ENCODE data around the gene IL23R.

The IL23R gene

DNA sequence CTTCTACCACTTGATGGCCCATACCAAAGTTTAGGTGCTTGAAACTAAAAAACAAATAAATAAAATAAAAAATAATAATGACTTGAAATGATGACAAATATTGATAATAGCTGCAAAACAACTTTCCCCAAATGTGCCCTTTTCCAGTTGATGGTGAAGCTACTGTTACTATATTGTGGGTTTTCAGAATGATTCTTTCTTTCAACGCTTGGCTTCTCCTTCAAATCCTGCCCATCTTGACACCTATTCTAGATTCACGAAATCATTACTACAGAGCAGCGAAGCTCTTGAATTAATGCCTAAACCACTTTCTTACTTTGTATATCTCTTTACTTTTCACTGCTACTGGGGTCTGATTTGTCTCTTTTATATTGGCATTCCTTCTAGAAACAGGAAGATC, 22.3 kb upstream of the IL23R start:
- Histone ChIP-seq H3K4ac (ENCODE audit: low read depth in 1 of 2, low read length in 2 of 2) (no peak overlapping the region), H2BK5ac (ENCODE audit: low read depth, low read length, poor library complexity, severe bottlenecking) (no peak overlapping the region), H2BK15ac (ENCODE audit: low read depth, poor library complexity, severe bottlenecking) (no peak overlapping the region), H2BK12ac (ENCODE audit: low read length in 2 of 2) (no peak overlapping the region), H3K36me3 (ENCODE audit: control insufficient read depth in 1 of 2, insufficient read depth in 2 of 2, low read depth in 1 of 2, low read length in 2 of 2) (no peaks in the 10 kb centered on the region), H2AFZ (ENCODE audit: low read depth, low read length) (no peak overlapping the region), H2AK5ac (ENCODE audit: low read length, severe bottlenecking) (no peak overlapping the region), H3K4me1 (ENCODE audit: control insufficient read depth, insufficient read depth, low read depth, low read length) (peaks cover 1% of the 10 kb centered on the region), H4K8ac (ENCODE audit: low read length) (no peak overlapping the region), H3K79me1 (replicated peaks; ENCODE audit: low read length, poor library complexity, severe bottlenecking) (no peaks in the 10 kb centered on the region), H3K23ac (ENCODE audit: low read length in 2 of 2) (no peak overlapping the region), H3K27ac (ENCODE audit: low read length, poor library complexity, severe bottlenecking) (no peak overlapping the region), H3K9me3 (ENCODE audit: control insufficient read depth, low read length) (no peaks in the 10 kb centered on the region), H4K91ac (ENCODE audit: low read length) (no peak overlapping the region), H2BK120ac (ENCODE audit: low read depth, low read length) (no peak overlapping the region), H3K4me2 (ENCODE audit: low read length, poor library complexity, severe bottlenecking) (no peak overlapping the region), H3K18ac (ENCODE audit: low read depth in 1 of 2, low read length in 2 of 2) (no peak overlapping the region), H3K27me3 (ENCODE audit: control insufficient read depth in 1 of 2, insufficient read depth in 1 of 2, low read length in 2 of 2) (no peaks in the 10 kb centered on the region), H3K9ac (ENCODE audit: low read length) (no peak overlapping the region), H3K14ac (ENCODE audit: low read length in 2 of 2) (no peak overlapping the region), H3K4me3 (ENCODE audit: insufficient read depth in 1 of 2, low read depth in 1 of 2, low read length in 2 of 2) (no peak overlapping the region)
- no peak for DNase-seq
- 100% methylated on average over 3 of the region's 3 CpGs for WGBS

DNA sequence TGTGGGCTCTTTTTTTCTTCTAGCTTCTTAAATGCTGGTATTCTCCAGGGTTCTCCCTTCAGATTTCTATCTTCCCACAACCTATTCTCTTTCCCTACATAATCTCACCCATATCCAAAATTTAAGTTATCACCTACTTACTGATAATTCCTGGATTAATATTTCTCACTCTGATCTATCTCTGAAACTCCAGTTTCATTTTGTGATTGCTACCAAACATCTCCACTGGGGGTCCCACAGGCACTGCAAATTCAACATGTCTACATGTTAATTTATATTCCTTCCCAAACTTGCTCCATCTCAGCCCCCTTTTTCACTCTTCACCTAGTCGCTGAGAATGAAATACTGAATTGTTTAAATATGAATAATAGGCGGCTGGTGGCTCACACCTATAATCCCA, 21.6 kb upstream of the IL23R start:
- 63% methylated on average over 1 of the region's 2 CpGs for whole genome bisulfite sequencing
- no peak overlapping the region for H2BK15ac ChIP-seq (ENCODE audit: low read depth, poor library complexity, severe bottlenecking)
- H3K36me3 ChIP-seq (ENCODE audit: control insufficient read depth in 1 of 2, insufficient read depth in 2 of 2, low read depth in 1 of 2, low read length in 2 of 2), result no peaks in the 10 kb centered on the region
- no peak overlapping the region for H3K9ac ChIP-seq (ENCODE audit: low read length)
- H3K14ac ChIP-seq (ENCODE audit: low read length in 2 of 2), result no peak overlapping the region
- no peak overlapping the region for H2BK120ac ChIP-seq (ENCODE audit: low read depth, low read length)
- no peaks in the 10 kb centered on the region for H3K79me1 ChIP-seq (replicated peaks; ENCODE audit: low read length, poor library complexity, severe bottlenecking)
- no peak overlapping the region for H2AK5ac ChIP-seq (ENCODE audit: low read length, severe bottlenecking)
- no peak overlapping the region for H3K4me3 ChIP-seq (ENCODE audit: insufficient read depth in 1 of 2, low read depth in 1 of 2, low read length in 2 of 2)
- H4K91ac ChIP-seq (ENCODE audit: low read length), result no peak overlapping the region
- no peaks in the 10 kb centered on the region for H3K9me3 ChIP-seq (ENCODE audit: control insufficient read depth, low read length)
- H3K27me3 ChIP-seq (ENCODE audit: control insufficient read depth in 1 of 2, insufficient read depth in 1 of 2, low read length in 2 of 2), result no peaks in the 10 kb centered on the region
- no peak overlapping the region for H2AFZ ChIP-seq (ENCODE audit: low read depth, low read length)
- H2BK12ac ChIP-seq (ENCODE audit: low read length in 2 of 2), result no peak overlapping the region
- H3K18ac ChIP-seq (ENCODE audit: low read depth in 1 of 2, low read length in 2 of 2), result no peak overlapping the region
- H3K4me2 ChIP-seq (ENCODE audit: low read length, poor library complexity, severe bottlenecking), result no peak overlapping the region
- no peak overlapping the region for H2BK5ac ChIP-seq (ENCODE audit: low read depth, low read length, poor library complexity, severe bottlenecking)
- no peak overlapping the region for H3K23ac ChIP-seq (ENCODE audit: low read length in 2 of 2)
- no peak overlapping the region for H3K27ac ChIP-seq (ENCODE audit: low read length, poor library complexity, severe bottlenecking)
- no peak overlapping the region for H4K8ac ChIP-seq (ENCODE audit: low read length)
- no peak overlapping the region for H3K4ac ChIP-seq (ENCODE audit: low read depth in 1 of 2, low read length in 2 of 2)
- peaks cover 3% of the 10 kb centered on the region for H3K4me1 ChIP-seq (ENCODE audit: control insufficient read depth, insufficient read depth, low read depth, low read length)
- DNase-seq, result no peak

DNA sequence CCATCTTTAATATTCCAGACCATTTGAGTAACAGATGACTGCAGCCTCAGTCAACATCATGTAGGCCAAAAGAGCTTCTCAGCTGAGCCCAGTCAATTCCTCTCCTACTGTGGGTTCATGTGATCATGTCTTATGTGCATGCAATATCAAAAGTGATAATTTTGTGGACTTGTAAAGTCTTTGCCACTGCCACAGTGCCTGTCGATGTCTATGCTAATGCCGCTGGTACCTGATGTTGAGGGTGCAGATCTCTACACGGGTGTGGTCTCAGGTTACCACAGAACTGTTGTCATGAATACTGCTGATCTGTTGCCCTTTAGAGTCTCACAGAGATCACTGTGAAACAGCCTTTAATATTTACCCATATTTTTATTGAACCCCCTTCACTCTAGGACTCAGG, 20.2 kb upstream of the IL23R start:
- Histone ChIP-seq H3K4me1 (ENCODE audit: control insufficient read depth, insufficient read depth, low read depth, low read length) (peaks cover 3% of the 10 kb centered on the region), H3K9me3 (ENCODE audit: control insufficient read depth, low read length) (no peaks in the 10 kb centered on the region), H2BK12ac (ENCODE audit: low read length in 2 of 2) (no peak overlapping the region), H3K23ac (ENCODE audit: low read length in 2 of 2) (no peak overlapping the region), H3K79me1 (replicated peaks; ENCODE audit: low read length, poor library complexity, severe bottlenecking) (no peaks in the 10 kb centered on the region), H3K14ac (ENCODE audit: low read length in 2 of 2) (no peak overlapping the region), H3K4ac (ENCODE audit: low read depth in 1 of 2, low read length in 2 of 2) (no peak overlapping the region), H3K9ac (ENCODE audit: low read length) (no peak overlapping the region), H2AK5ac (ENCODE audit: low read length, severe bottlenecking) (no peak overlapping the region), H3K18ac (ENCODE audit: low read depth in 1 of 2, low read length in 2 of 2) (no peak overlapping the region), H4K91ac (ENCODE audit: low read length) (no peak overlapping the region), H3K4me2 (ENCODE audit: low read length, poor library complexity, severe bottlenecking) (no peak overlapping the region), H3K27ac (ENCODE audit: low read length, poor library complexity, severe bottlenecking) (no peak overlapping the region), H3K4me3 (ENCODE audit: insufficient read depth in 1 of 2, low read depth in 1 of 2, low read length in 2 of 2) (no peak overlapping the region), H2AFZ (ENCODE audit: low read depth, low read length) (no peak overlapping the region), H2BK120ac (ENCODE audit: low read depth, low read length) (no peak overlapping the region), H2BK5ac (ENCODE audit: low read depth, low read length, poor library complexity, severe bottlenecking) (no peak overlapping the region), H2BK15ac (ENCODE audit: low read depth, poor library complexity, severe bottlenecking) (no peak overlapping the region), H3K36me3 (ENCODE audit: control insufficient read depth in 1 of 2, insufficient read depth in 2 of 2, low read depth in 1 of 2, low read length in 2 of 2) (no peaks in the 10 kb centered on the region), H4K8ac (ENCODE audit: low read length) (no peak overlapping the region), H3K27me3 (ENCODE audit: control insufficient read depth in 1 of 2, insufficient read depth in 1 of 2, low read length in 2 of 2) (no peaks in the 10 kb centered on the region)
- no peak for DNase-seq
- 93% methylated on average over 3 of the region's 3 CpGs for WGBS

DNA sequence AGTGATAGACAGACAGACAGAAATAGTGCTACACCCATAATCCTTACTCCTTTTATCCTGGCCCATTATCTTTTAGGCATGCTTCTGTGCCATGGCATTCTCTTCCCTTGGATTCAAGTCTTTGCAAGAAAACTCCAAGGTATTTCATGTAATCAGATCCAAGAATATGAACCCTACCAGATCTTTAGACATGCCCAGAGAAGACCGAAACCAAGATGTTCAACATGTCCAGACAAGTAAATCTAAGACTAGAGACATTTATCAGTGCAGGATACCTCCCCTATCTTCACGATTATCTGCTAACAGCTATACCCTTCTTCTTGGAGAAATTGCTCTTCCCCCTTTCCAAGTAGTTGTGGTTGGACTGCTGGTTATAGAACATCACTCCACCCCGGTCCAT, 19.7 kb upstream of the IL23R start:
- Histone ChIP-seq H4K8ac (ENCODE audit: low read length) (no peak overlapping the region), H2BK12ac (ENCODE audit: low read length in 2 of 2) (no peak overlapping the region), H4K91ac (ENCODE audit: low read length) (no peak overlapping the region), H2BK5ac (ENCODE audit: low read depth, low read length, poor library complexity, severe bottlenecking) (no peak overlapping the region), H3K4me1 (ENCODE audit: control insufficient read depth, insufficient read depth, low read depth, low read length) (peaks cover 3% of the 10 kb centered on the region), H3K79me1 (replicated peaks; ENCODE audit: low read length, poor library complexity, severe bottlenecking) (no peaks in the 10 kb centered on the region), H3K27me3 (ENCODE audit: control insufficient read depth in 1 of 2, insufficient read depth in 1 of 2, low read length in 2 of 2) (no peaks in the 10 kb centered on the region), H3K4me3 (ENCODE audit: insufficient read depth in 1 of 2, low read depth in 1 of 2, low read length in 2 of 2) (no peak overlapping the region), H3K18ac (ENCODE audit: low read depth in 1 of 2, low read length in 2 of 2) (no peak overlapping the region), H2BK15ac (ENCODE audit: low read depth, poor library complexity, severe bottlenecking) (no peak overlapping the region), H3K14ac (ENCODE audit: low read length in 2 of 2) (no peak overlapping the region), H3K4me2 (ENCODE audit: low read length, poor library complexity, severe bottlenecking) (no peak overlapping the region), H3K9ac (ENCODE audit: low read length) (no peak overlapping the region), H3K27ac (ENCODE audit: low read length, poor library complexity, severe bottlenecking) (no peak overlapping the region), H2AK5ac (ENCODE audit: low read length, severe bottlenecking) (no peak overlapping the region), H3K23ac (ENCODE audit: low read length in 2 of 2) (no peak overlapping the region), H3K9me3 (ENCODE audit: control insufficient read depth, low read length) (no peaks in the 10 kb centered on the region), H2BK120ac (ENCODE audit: low read depth, low read length) (no peak overlapping the region), H3K4ac (ENCODE audit: low read depth in 1 of 2, low read length in 2 of 2) (no peak overlapping the region), H3K36me3 (ENCODE audit: control insufficient read depth in 1 of 2, insufficient read depth in 2 of 2, low read depth in 1 of 2, low read length in 2 of 2) (no peaks in the 10 kb centered on the region), H2AFZ (ENCODE audit: low read depth, low read length) (no peak overlapping the region)
- WGBS, result 100% methylated on average over 3 of the region's 3 CpGs
- DNase-seq, result no peak

All from mesenchymal stem cell (in vitro differentiated cells and primary cell).